Fibroblast of lung (primary cell): ENCODE results near the gene SMIM10L1. TPM values are rescaled to one million over a fixed set of nuclear protein-coding genes. Genes with fewer than 3 reads are reported as not detected.

ENCODE experiments used
- DNase-seq, 2 donors: peaks; one replicate each; pipeline versions ENCODE4 v3.0.0 to v3.0.0-alpha.2; 2010; ENCODE audit warnings: low read depth in 2 of 2
- H2AFZ ChIP-seq: 2 replicates; pipeline ENCODE4 v1.5.1; 2012; ENCODE audit warnings: low read length, control low read depth, inconsistent platforms
- H3K27ac ChIP-seq: 2 replicates; pipeline ENCODE4 v1.5.1; 2011; ENCODE audit warnings: low read length, control low read depth; ENCODE audit not compliant: insufficient read depth
- H3K27me3 ChIP-seq: 2 replicates; pipeline ENCODE4 v1.5.1; 2011; ENCODE audit warnings: mild to moderate bottlenecking, low read length; ENCODE audit not compliant: control insufficient read depth, insufficient read depth
- H3K36me3 ChIP-seq: 2 replicates; pipeline ENCODE4 v1.5.1; 2011; ENCODE audit warnings: low read length; ENCODE audit not compliant: control insufficient read depth, insufficient read depth
- H3K4me1 ChIP-seq: 2 replicates; pipeline ENCODE4 v1.5.1; 2011; ENCODE audit warnings: low read length; ENCODE audit not compliant: control insufficient read depth, insufficient read depth; ENCODE audit errors: extremely low read depth
- H3K4me2 ChIP-seq: 2 replicates; pipeline ENCODE4 v1.5.1; 2011; ENCODE audit warnings: low read length, control low read depth; ENCODE audit not compliant: insufficient read depth; ENCODE audit errors: extremely low read depth
- H3K4me3 ChIP-seq, 4 experiments: fragments of 200-600 bp in 1 of 4; sonication (generic) in 1 of 4; replicated peaks in 1 of 4; 2 replicates each; pipeline ENCODE4 v1.5.1; 2011 to 2016; ENCODE audit warnings: low read length in 4 of 4, low read depth in 3 of 4, mild to moderate bottlenecking in 3 of 4, control low read depth in 2 of 4, inconsistent platforms in 1 of 4, mixed read lengths in 1 of 4; ENCODE audit not compliant: insufficient read depth in 1 of 4; ENCODE audit errors: control extremely low read depth in 1 of 4
- H3K79me2 ChIP-seq: 2 replicates; pipeline ENCODE4 v1.5.1; 2012; ENCODE audit warnings: mild to moderate bottlenecking, low read length, inconsistent platforms; ENCODE audit not compliant: control insufficient read depth, insufficient read depth
- H3K9ac ChIP-seq: 2 replicates; pipeline ENCODE4 v1.5.1; 2011; ENCODE audit warnings: mild to moderate bottlenecking, low read length, control low read depth; ENCODE audit not compliant: insufficient read depth
- H3K9me3 ChIP-seq: 2 replicates; pipeline ENCODE4 v1.5.1; 2012; ENCODE audit warnings: low read depth, low read length; ENCODE audit not compliant: control insufficient read depth, insufficient read depth
- H4K20me1 ChIP-seq: 2 replicates; pipeline ENCODE4 v1.5.1; 2011; ENCODE audit warnings: low read length; ENCODE audit not compliant: control insufficient read depth, insufficient read depth; ENCODE audit errors: extremely low read depth
- CTCF ChIP-seq, 2 donors: IDR thresholded peaks in 1 of 2; conservative IDR thresholded peaks in 1 of 2; 1 replicate in 1 of 2; 2 replicates in 1 of 2; pipeline ENCODE4 v1.5.1; 2011 to 2012; ENCODE audit warnings: low read length in 2 of 2, control low read depth in 1 of 2, inconsistent platforms in 1 of 2, low read depth in 1 of 2, mild to moderate bottlenecking in 1 of 2
- EZH2 ChIP-seq: IDR thresholded peaks from 2 replicates; pipeline ENCODE4 v1.5.1; 2012; ENCODE audit warnings: low read length, control low read depth, mild to moderate bottlenecking; ENCODE audit errors: missing control alignments
- polyA plus RNA-seq, 2 donors: library from polyadenylated mRNA; depleted of rRNA in 1 of 2; stranded (reverse) in 1 of 2; unstranded in 1 of 2; fragments of >200 nt; gene quantifications; 2 replicates each; pipeline ENCODE4 v1.2.1, GENCODE V29; 2011 to 2012; ENCODE audit warnings: missing spikeins in 1 of 2
- total RNA-seq: library from RNA; depleted of rRNA; stranded (reverse); fragments of >200 nt; gene quantifications from 2 replicates; pipeline ENCODE4 v1.2.1, GENCODE V29; 2014

Gene SMIM10L1
- total and polyA plus RNA-seq, 2 donors (not counting 1 experiment from before 2014, with no cell fraction given) = 4.8 TPM

DNA sequence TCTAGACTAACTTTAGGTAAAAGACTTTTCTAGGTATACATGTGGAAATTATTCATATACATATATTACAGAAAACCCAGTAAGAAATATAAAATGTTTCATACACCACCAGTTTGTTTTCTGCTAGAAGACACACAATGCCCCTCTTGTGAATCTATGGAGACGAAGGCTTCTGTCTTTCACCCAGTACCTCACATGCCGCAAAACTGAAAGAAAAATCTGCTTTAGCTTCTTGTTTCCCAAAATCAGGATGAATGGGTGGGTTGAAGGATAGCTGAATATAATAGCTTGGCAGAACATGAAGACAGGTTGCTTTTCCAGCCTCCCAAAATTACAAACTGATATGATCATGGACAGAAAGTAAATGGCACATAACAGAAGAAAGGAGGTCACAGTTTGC, 37.8 kb upstream of the SMIM10L1 start:
- DNase-seq = no peak
- Histone ChIP-seq H3K4me2 (no peak overlapping the region), H3K9me3 (no peaks in the 10 kb centered on the region), H3K27ac (no peak overlapping the region), H3K4me3 (no peak overlapping the region), H3K27me3 (no peaks in the 10 kb centered on the region), H3K9ac (no peak overlapping the region), H4K20me1 (no peaks in the 10 kb centered on the region), H3K79me2 (peaks cover 7% of the 10 kb centered on the region), H3K36me3 (no peaks in the 10 kb centered on the region), H2AFZ (no peak overlapping the region), H3K4me1 (no peaks in the 10 kb centered on the region)
- TF ChIP-seq CTCF (conservative IDR thresholded peaks at IDR 0.05 in 1 of 2, IDR thresholded peaks at IDR 0.05 in 1 of 2; ENCODE audit: low read depth in 1 of 2, low read length in 2 of 2) (no peak), EZH2 (no peak)

DNA sequence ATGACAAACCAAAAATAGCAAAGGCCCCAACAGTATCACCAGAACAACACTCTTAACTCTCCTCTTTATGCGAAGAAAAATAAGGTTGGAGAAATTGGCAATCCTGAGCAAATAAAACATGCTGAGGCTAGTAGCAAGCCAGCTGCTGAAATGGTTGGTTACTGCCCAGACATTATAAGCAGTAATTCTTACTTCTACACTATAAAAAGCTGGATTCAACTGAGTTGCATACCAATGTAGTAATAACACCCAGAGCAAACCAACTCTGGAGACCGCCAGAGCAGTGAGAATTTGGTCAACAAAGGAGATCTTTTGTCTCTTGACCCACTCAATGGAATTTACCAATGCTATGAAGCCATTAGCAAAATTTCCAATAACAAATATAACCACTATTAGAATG, 37.2 kb upstream of the SMIM10L1 start:
- Histone ChIP-seq H3K9ac (no peak overlapping the region), H3K36me3 (no peaks in the 10 kb centered on the region), H3K79me2 (peaks cover 7% of the 10 kb centered on the region), H3K27ac (no peak overlapping the region), H3K4me3 (no peak overlapping the region), H4K20me1 (no peaks in the 10 kb centered on the region), H3K9me3 (no peaks in the 10 kb centered on the region), H3K27me3 (no peaks in the 10 kb centered on the region), H3K4me2 (no peak overlapping the region), H3K4me1 (no peaks in the 10 kb centered on the region), H2AFZ (no peak overlapping the region)
- TF ChIP-seq EZH2 = no peak
- no peak for TF ChIP-seq CTCF (conservative IDR thresholded peaks at IDR 0.05 in 1 of 2, IDR thresholded peaks at IDR 0.05 in 1 of 2; ENCODE audit: low read depth in 1 of 2, low read length in 2 of 2)
- DNase-seq = no peak

GRCh38 chr12:11134305-11134704, 36.7 kb upstream of the SMIM10L1 start, which contains the start of gene TAS2R30:
Gene TAS2R30 (minus strand): TSS chr12:11134644. CDS start chr12:11134244, 400 bp downstream.
- Histone ChIP-seq H3K9me3 (no peaks in the 10 kb centered on the region), H4K20me1 (no peaks in the 10 kb centered on the region), H2AFZ (no peak within 1 kb of the TSS), H3K79me2 (peaks cover 7% of the 10 kb centered on the region), H3K27me3 (no peaks in the 10 kb centered on the region), H3K27ac (no peak within 1 kb of the TSS), H3K4me1 (no peaks in the 10 kb centered on the region), H3K4me3 (no peak within 1 kb of the TSS), H3K4me2 (no peak within 1 kb of the TSS), H3K36me3 (no peaks in the 10 kb centered on the region), H3K9ac (no peak within 1 kb of the TSS)
- TF ChIP-seq EZH2 (no peak), CTCF (conservative IDR thresholded peaks at IDR 0.05 in 1 of 2, IDR thresholded peaks at IDR 0.05 in 1 of 2; ENCODE audit: low read depth in 1 of 2, low read length in 2 of 2) (no peak)
- no peak for DNase-seq
